ENCODE data around the gene CDKN2A. TPM values are rescaled to one million over a fixed set of nuclear protein-coding genes. Genes with fewer than 3 reads are reported as not detected.

The CDKN2A gene
- total RNA-seq, 1 experiment from 2014 or later = not detected

DNA sequence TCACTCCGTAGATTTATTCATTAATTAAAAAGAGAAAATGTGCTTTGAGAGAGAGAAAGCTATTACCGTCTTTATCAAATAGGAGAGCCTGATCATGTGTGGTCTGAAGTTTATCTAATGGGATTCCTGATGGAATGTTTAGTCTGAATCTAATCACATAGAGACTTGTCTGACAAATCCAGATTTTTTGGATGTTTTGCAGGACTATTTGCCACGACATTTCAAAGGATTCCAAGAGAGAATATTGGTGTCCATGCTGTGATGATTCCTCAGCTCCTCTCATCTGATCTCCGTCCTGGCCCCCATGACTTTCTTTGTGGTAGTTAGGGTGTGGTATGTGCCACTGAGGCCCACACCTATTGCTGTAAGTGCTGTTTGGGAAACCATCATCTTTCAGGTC is 35.0 kb upstream of the CDKN2A start:
- Mint-ChIP-seq H3K27ac (ENCODE audit: low read depth, unreplicated experiment) (no peak overlapping the region), H3K4me3 (ENCODE audit: unreplicated experiment) (no peak overlapping the region), H3K9me3 (ENCODE audit: unreplicated experiment) (no peaks in the 10 kb centered on the region), H3K27me3 (ENCODE audit: insufficient read depth, unreplicated experiment) (no peaks in the 10 kb centered on the region), H3K36me3 (ENCODE audit: insufficient read depth, unreplicated experiment) (no peaks in the 10 kb centered on the region), H3K4me1 (ENCODE audit: insufficient read depth, unreplicated experiment) (no peaks in the 10 kb centered on the region)
- intact Hi-C loops (cut with micrococcal nuclease) = no loop called here
- TF ChIP-seq CTCF (IDR thresholded peaks at IDR 0.05; ENCODE audit: unreplicated experiment) = no peak
- DNase-seq (ENCODE audit: unreplicated experiment) = no peak
- no TSS peak for BruUV-seq (replicated peaks)
- ChIA-PET POLR2A (no interaction called here), CTCF (no interaction called here)

GRCh38 chr9:22028394-22028793 is 34.2 kb upstream of the CDKN2A start:
- H3K27ac Mint-ChIP-seq (ENCODE audit: low read depth, unreplicated experiment) = no peak overlapping the region
- BruUV-seq (replicated peaks) = no TSS peak
- no peak for DNase-seq (ENCODE audit: unreplicated experiment)
- intact Hi-C loops (cut with micrococcal nuclease) = no loop called here
- H3K27me3 Mint-ChIP-seq (ENCODE audit: insufficient read depth, unreplicated experiment) = no peaks in the 10 kb centered on the region
- ChIA-PET CTCF (no interaction called here), POLR2A (no interaction called here)
- no peaks in the 10 kb centered on the region for H3K36me3 Mint-ChIP-seq (ENCODE audit: insufficient read depth, unreplicated experiment)
- no peaks in the 10 kb centered on the region for H3K9me3 Mint-ChIP-seq (ENCODE audit: unreplicated experiment)
- H3K4me1 Mint-ChIP-seq (ENCODE audit: insufficient read depth, unreplicated experiment) = no peaks in the 10 kb centered on the region
- no peak overlapping the region for H3K4me3 Mint-ChIP-seq (ENCODE audit: unreplicated experiment)
- no peak for TF ChIP-seq CTCF (IDR thresholded peaks at IDR 0.05; ENCODE audit: unreplicated experiment)

- Mint-ChIP-seq H3K27me3 (ENCODE audit: insufficient read depth, unreplicated experiment) (no peaks in the 10 kb centered on the region), H3K36me3 (ENCODE audit: insufficient read depth, unreplicated experiment) (no peaks in the 10 kb centered on the region), H3K9me3 (ENCODE audit: unreplicated experiment) (no peaks in the 10 kb centered on the region), H3K4me3 (ENCODE audit: unreplicated experiment) (no peak overlapping the region), H3K4me1 (ENCODE audit: insufficient read depth, unreplicated experiment) (no peaks in the 10 kb centered on the region), H3K27ac (ENCODE audit: low read depth, unreplicated experiment) (no peak overlapping the region)
- intact Hi-C loops (cut with micrococcal nuclease) = no loop called here
- DNase-seq (ENCODE audit: unreplicated experiment) = no peak
- no peak for TF ChIP-seq CTCF (IDR thresholded peaks at IDR 0.05; ENCODE audit: unreplicated experiment)
- CTCF ChIA-PET = no interaction called here
- BruUV-seq (replicated peaks) = no TSS peak
- POLR2A ChIA-PET = no interaction called here
These were observed 32.5 kb upstream of the CDKN2A start for GRCh38 chr9:22026696-22027095.

GRCh38 chr9:22022396-22022795 is 28.2 kb upstream of the CDKN2A start:
- intact Hi-C loops (cut with micrococcal nuclease) = no loop called here
- Mint-ChIP-seq H3K27me3 (ENCODE audit: insufficient read depth, unreplicated experiment) (no peaks in the 10 kb centered on the region), H3K4me1 (ENCODE audit: insufficient read depth, unreplicated experiment) (no peaks in the 10 kb centered on the region), H3K4me3 (ENCODE audit: unreplicated experiment) (no peak overlapping the region), H3K36me3 (ENCODE audit: insufficient read depth, unreplicated experiment) (no peaks in the 10 kb centered on the region), H3K27ac (ENCODE audit: low read depth, unreplicated experiment) (no peak overlapping the region), H3K9me3 (ENCODE audit: unreplicated experiment) (no peaks in the 10 kb centered on the region)
- POLR2A ChIA-PET = no interaction called here
- no peak for TF ChIP-seq CTCF (IDR thresholded peaks at IDR 0.05; ENCODE audit: unreplicated experiment)
- BruUV-seq (replicated peaks) = no TSS peak
- CTCF ChIA-PET = no interaction called here
- DNase-seq (ENCODE audit: unreplicated experiment) = no peak

All from MCF 10A (cell line).